HL-60 (cell line): ENCODE results near the gene PGM2L1.

Experiments used
- DNase-seq, 2 experiments: peaks; one replicate each; pipeline ENCODE4 v3.0.0-alpha.2; 2010 to 2020; ENCODE audit warnings: low read depth in 1 of 2, low spot score in 1 of 2
- H3K27ac ChIP-seq: fragments of 250-450 bp; sonication (Bioruptor Pico); replicated peaks from 2 replicates; pipeline ENCODE4 v1.5.1; 2020; ENCODE audit warnings: mild to moderate bottlenecking, moderate library complexity
- H3K27me3 ChIP-seq: fragments of 250-450 bp; sonication (Bioruptor Pico); 2 replicates; pipeline ENCODE4 v1.5.1; 2021; ENCODE audit warnings: mild to moderate bottlenecking, moderate library complexity; ENCODE audit not compliant: insufficient read depth, poor library complexity, severe bottlenecking
- H3K4me3 ChIP-seq: replicated peaks from 2 replicates; pipeline ENCODE4 v1.5.1; 2011; ENCODE audit warnings: mild to moderate bottlenecking, control low read depth, low read length; ENCODE audit not compliant: insufficient read depth
- GABPA ChIP-seq: IDR thresholded peaks from 2 replicates; pipeline ENCODE4 v1.6.1; 2012; ENCODE audit warnings: low read depth
- POLR2AphosphoS5 ChIP-seq: IDR thresholded peaks from 2 replicates; pipeline ENCODE4 v1.6.1; 2012; ENCODE audit warnings: low read depth
- SPI1 ChIP-seq: IDR thresholded peaks from 2 replicates; pipeline ENCODE4 v1.6.1; 2012; ENCODE audit warnings: low read depth, mild to moderate bottlenecking, borderline replicate concordance
- TF ChIP-seq, protein P1 (sequence below): IDR thresholded peaks from 2 replicates; pipeline ENCODE4 v1.6.1; 2012; ENCODE audit warnings: low read depth; ENCODE audit not compliant: insufficient replicate concordance
- TF ChIP-seq, protein P2 (sequence below): IDR thresholded peaks from one replicate; pipeline ENCODE4 v1.5.1; 2011; ENCODE audit warnings: low read length, control low read depth, inconsistent platforms; ENCODE audit not compliant: insufficient read depth

The PGM2L1 gene

DNA sequence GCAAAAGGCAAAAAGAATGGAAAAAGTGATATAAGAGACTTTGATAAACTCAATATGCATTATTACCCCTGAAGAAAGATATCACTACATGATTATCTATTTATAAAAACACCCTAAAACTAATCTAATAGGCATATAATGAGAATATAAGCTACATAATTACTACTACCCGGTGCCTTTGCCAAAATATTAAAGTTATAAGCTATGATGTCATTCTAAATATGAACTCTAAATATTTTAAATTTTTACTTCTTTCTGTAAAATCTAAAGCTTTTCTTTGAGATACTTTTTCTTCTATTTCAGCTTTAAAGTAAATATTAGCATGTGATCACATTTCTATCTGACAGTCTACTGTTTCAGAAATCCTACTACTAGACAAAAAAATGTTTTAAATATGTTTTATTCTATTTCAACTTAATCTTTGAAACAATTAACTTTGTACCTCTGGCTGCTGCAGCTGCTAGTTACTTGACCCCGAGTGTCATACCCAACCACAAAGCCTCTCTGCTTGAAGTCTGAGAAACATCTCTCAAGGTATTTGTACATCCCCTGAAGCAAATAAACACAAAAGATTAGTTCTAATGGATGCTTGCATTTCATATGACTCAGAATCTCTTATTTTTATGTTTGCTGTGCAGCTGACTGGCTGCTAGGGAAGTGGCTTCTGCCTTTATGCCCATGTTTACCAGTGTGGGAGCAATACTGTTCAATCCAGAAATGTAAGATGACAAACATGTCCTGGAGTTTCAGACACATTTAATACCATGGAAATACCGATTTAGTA lies 26.8 kb downstream of the PGM2L1 start:
- no peak overlapping the region for H3K27ac ChIP-seq
- TF ChIP-seq, protein P1, sequence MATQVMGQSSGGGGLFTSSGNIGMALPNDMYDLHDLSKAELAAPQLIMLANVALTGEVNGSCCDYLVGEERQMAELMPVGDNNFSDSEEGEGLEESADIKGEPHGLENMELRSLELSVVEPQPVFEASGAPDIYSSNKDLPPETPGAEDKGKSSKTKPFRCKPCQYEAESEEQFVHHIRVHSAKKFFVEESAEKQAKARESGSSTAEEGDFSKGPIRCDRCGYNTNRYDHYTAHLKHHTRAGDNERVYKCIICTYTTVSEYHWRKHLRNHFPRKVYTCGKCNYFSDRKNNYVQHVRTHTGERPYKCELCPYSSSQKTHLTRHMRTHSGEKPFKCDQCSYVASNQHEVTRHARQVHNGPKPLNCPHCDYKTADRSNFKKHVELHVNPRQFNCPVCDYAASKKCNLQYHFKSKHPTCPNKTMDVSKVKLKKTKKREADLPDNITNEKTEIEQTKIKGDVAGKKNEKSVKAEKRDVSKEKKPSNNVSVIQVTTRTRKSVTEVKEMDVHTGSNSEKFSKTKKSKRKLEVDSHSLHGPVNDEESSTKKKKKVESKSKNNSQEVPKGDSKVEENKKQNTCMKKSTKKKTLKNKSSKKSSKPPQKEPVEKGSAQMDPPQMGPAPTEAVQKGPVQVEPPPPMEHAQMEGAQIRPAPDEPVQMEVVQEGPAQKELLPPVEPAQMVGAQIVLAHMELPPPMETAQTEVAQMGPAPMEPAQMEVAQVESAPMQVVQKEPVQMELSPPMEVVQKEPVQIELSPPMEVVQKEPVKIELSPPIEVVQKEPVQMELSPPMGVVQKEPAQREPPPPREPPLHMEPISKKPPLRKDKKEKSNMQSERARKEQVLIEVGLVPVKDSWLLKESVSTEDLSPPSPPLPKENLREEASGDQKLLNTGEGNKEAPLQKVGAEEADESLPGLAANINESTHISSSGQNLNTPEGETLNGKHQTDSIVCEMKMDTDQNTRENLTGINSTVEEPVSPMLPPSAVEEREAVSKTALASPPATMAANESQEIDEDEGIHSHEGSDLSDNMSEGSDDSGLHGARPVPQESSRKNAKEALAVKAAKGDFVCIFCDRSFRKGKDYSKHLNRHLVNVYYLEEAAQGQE: no peak
- TF ChIP-seq POLR2AphosphoS5: no peak
- no peak for TF ChIP-seq SPI1
- TF ChIP-seq, protein P2, sequence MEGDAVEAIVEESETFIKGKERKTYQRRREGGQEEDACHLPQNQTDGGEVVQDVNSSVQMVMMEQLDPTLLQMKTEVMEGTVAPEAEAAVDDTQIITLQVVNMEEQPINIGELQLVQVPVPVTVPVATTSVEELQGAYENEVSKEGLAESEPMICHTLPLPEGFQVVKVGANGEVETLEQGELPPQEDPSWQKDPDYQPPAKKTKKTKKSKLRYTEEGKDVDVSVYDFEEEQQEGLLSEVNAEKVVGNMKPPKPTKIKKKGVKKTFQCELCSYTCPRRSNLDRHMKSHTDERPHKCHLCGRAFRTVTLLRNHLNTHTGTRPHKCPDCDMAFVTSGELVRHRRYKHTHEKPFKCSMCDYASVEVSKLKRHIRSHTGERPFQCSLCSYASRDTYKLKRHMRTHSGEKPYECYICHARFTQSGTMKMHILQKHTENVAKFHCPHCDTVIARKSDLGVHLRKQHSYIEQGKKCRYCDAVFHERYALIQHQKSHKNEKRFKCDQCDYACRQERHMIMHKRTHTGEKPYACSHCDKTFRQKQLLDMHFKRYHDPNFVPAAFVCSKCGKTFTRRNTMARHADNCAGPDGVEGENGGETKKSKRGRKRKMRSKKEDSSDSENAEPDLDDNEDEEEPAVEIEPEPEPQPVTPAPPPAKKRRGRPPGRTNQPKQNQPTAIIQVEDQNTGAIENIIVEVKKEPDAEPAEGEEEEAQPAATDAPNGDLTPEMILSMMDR: no peak
- TF ChIP-seq GABPA: no peak
- DNase-seq: no peak

GRCh38 chr11:74370123-74370522 lies 28.1 kb downstream of the PGM2L1 start:
- Histone ChIP-seq H3K27me3 (no peaks in the 10 kb centered on the region), H3K4me3 (no peak overlapping the region), H3K27ac (no peak overlapping the region)
- TF ChIP-seq SPI1 (no peak), POLR2AphosphoS5 (no peak), GABPA (no peak)
- TF ChIP-seq, protein P2: no peak
- TF ChIP-seq, protein P1: no peak
- no peak for DNase-seq

More for the DNA sequence above, 26.8 kb downstream of the PGM2L1 start:
- Histone ChIP-seq H3K27me3 (no peaks in the 10 kb centered on the region), H3K4me3 (no peak overlapping the region)

DNA sequence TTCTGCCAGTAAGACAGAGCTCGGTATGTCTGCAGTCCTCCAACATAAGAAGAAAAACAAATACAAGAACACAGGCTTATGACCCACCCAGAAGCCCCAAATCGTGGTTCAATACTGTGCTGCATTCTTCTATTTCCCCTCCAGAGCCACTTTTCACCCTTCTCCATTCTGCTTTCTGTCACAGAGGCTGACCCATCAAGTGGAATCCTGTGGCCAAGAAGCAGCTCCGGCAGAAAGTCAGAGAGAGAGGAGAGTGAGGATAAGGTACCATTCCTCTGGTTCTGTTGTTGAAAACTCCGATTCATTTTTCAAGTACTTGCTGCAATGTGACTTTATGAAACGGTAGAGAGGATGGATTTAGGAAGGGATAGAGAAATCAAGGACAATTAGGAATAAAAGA lies 30.4 kb downstream of the PGM2L1 start:
- no peak for DNase-seq
- Histone ChIP-seq H3K27me3 (no peaks in the 10 kb centered on the region), H3K4me3 (no peak overlapping the region), H3K27ac (no peak overlapping the region)
- TF ChIP-seq, protein P1: no peak
- TF ChIP-seq, protein P2: no peak
- no peak for TF ChIP-seq SPI1
- TF ChIP-seq POLR2AphosphoS5: no peak
- no peak for TF ChIP-seq GABPA
